Peyer's patch (tissue), 4 donors: ENCODE data around the gene CCNH.

Experiments
- POLR2A ChIP-seq, 2 donors: fragments of 450-650 bp; IDR thresholded peaks; one replicate each; pipeline ENCODE4 v1.5.1; 2017; ENCODE audit warnings: antibody characterized with exemption in 2 of 2, mild to moderate bottlenecking in 2 of 2, moderate library complexity in 2 of 2
- TF ChIP-seq, protein P1 (sequence below), 6 experiments: fragments of 450-650 bp in 4 of 6; fragments of 200-600 bp in 2 of 6; sonication (generic) in 1 of 6; IDR thresholded peaks; one replicate each; pipeline ENCODE4 v1.5.1; 2017 to 2019; ENCODE audit warnings: antibody characterized with exemption in 6 of 6, mild to moderate bottlenecking in 3 of 6, moderate library complexity in 1 of 6

GRCh38 chr5:87394411-87395165 is 18.1 kb downstream of the CCNH start:
- TF ChIP-seq, protein P1, sequence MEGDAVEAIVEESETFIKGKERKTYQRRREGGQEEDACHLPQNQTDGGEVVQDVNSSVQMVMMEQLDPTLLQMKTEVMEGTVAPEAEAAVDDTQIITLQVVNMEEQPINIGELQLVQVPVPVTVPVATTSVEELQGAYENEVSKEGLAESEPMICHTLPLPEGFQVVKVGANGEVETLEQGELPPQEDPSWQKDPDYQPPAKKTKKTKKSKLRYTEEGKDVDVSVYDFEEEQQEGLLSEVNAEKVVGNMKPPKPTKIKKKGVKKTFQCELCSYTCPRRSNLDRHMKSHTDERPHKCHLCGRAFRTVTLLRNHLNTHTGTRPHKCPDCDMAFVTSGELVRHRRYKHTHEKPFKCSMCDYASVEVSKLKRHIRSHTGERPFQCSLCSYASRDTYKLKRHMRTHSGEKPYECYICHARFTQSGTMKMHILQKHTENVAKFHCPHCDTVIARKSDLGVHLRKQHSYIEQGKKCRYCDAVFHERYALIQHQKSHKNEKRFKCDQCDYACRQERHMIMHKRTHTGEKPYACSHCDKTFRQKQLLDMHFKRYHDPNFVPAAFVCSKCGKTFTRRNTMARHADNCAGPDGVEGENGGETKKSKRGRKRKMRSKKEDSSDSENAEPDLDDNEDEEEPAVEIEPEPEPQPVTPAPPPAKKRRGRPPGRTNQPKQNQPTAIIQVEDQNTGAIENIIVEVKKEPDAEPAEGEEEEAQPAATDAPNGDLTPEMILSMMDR (IDR thresholded peaks at IDR 0.05), result no peak
- no peak for TF ChIP-seq POLR2A (IDR thresholded peaks at IDR 0.05)
